Non-pigmented ciliary epithelial cell (primary cell): Measurements from ENCODE around the gene SUPT6H.
A peak's percentile ranks its signal among the peaks of the same experiment; 100 is the strongest.

Experiments
- DNase-seq: peaks from one replicate; pipeline ENCODE4 v3.0.0-alpha.2; 2010; ENCODE audit warnings: low read depth

Gene SUPT6H

DNA sequence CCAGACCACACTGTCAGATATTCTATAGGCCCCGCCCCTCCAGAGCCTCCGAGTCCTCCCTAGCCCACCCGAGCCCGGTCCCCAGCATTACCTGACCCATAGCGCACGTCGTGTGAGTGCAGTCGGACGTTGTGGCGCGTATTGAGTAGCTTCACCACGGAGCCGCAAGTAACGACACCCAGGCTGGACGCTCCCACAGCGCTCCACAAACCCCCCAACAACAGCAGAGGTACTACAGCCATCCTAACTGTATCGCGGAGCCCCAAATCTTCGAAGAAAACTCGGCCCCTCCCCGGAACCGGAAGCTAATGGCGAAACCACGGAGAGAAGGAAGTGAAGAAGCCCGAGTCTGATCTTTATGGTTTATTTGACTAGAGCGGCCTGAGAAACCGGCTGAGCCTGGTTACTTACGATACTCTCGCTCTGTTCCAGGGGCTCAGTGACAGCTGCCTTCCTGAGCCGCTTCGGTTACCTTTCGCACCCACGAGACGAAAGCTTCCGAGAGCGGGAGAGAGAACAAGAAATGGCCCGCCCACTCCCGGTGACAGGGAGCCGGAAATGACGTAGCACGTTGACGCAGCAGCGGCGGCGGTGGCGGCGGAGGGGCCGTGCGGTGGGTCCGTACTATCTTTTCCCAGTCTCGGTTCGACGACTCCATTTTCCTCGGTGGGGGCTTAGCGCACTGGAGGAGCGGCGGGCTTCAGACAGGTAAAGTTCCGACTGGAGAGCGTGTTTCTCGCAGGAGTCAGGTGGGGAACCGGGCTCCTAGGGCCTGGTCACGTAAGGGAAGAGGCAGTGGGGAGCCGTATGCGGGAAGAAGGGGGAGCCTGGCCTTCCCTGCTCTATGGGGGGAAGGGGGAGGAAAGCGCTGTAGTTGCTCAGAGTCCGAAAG lies at the start of gene SUPT6H, which contains the start of gene SDF2:
TSS of gene SUPT6H (plus strand) at position 571 of the 892 bp plus-strand sequence. CDS start 11,197 bp downstream, outside the sequence.
TSS of gene SDF2 (minus strand) at position 272 of the 892 bp plus-strand sequence. CDS start at position 242, 30 bp downstream.
- DNase-seq, result no peak

DNA sequence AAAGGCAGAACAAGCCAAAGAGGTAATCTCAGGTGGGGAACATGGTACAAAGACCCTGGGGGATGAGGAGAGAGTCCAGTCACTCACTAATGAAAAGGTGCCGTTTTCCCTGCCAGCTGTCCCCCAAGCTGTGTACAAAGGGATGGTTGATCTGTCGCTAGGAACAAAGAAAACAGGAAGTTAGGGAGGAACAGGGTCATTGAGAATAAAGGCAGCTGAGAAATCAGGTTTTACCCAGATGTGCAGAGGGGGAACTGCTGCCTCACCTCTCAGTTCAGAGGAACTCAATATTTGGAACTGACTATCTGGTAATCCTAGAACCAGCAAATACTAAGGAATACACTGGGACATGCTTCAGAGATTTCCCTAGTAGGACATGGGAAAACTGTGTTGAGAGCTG lies 49.5 kb upstream of the SUPT6H start:
- no peak for DNase-seq

- DNase-seq, result peak; percentile 4
These were observed 48.8 kb upstream of the SUPT6H start for GRCh38 chr17:28612936-28613872.

- DNase-seq, result no peak
These were observed 48.0 kb upstream of the SUPT6H start, which contains the start of gene RSKR for GRCh38 chr17:28613931-28614381. RSKR (minus strand) TSS chr17:28614185; CDS start chr17:28614161, 24 bp downstream.

DNA sequence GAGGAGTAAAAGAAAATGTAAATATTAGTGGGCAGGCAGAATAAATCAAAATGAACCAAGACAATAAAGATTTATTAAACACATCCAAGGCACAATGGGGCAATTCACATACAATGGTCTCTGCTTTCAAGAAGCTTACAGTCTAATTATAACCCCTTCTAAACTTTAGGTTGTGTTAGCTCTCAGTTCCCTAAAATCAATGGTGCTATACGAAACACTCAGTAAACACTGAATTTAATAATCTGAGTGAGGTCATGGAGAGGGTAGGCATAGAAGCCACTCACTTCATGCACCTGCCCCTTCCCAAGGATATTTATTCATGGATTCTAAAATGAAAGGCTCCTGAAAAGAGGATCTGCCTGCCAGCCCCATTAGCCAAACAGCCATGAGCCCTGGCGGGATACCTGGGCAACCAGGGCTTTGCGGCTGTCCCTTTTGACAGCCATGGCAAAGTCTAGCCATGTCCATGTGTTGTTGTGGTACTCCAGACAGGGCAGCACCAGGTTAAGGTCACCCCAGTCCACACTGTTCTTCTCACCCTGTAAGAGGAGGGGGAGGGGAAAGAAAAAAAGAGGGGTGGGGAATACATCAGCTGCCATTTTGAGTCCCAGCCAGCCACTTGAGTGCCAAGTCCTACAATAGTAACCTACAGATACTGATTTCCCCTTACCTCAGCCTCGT lies 46.6 kb upstream of the SUPT6H start:
- no peak for DNase-seq

GRCh38 chr17:28616281-28616680 lies 45.7 kb upstream of the SUPT6H start:
- DNase-seq, result no peak

GRCh38 chr17:28618464-28618863 lies 43.5 kb upstream of the SUPT6H start:
- no peak for DNase-seq

DNA sequence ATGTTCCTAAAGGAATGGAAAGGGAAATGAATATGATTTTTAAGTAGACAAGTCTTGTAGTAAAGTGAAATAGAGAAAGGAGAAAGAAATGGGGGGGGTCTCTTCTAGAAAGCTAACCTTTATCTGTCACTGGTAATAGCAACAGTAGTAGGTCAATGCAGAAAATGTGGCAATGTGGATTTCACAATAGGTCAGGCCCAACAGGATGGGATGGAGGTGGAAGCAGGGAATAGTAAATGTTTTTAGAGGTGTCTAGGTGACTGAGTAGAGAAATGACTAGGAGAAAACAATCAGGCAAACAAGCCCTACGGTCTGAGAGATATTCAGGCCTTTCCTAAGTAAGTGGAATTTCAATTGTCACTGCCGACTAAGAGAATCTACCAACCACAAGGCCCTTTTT lies 42.0 kb upstream of the SUPT6H start:
- no peak for DNase-seq

DNA sequence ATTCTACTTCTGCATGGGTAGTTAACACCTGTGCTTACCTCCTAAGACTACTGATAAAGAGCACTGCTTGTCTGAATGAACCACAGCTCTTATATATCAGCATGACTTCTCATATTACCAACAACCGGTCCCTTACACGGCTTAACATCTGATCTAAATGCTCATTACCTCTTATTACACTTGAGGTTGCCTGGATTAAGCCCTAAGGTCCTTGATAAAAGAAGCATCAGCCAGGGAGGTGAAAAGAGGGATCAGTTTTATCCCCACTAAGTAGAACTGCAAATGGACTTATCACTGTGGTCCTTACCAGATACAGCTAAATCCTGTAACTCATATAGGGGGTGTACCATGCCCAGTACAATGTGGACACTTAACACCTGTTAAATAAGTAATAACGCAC lies 39.8 kb upstream of the SUPT6H start:
- DNase-seq, result no peak

GRCh38 chr17:28623696-28624095 lies 38.3 kb upstream of the SUPT6H start:
- DNase-seq, result no peak

DNA sequence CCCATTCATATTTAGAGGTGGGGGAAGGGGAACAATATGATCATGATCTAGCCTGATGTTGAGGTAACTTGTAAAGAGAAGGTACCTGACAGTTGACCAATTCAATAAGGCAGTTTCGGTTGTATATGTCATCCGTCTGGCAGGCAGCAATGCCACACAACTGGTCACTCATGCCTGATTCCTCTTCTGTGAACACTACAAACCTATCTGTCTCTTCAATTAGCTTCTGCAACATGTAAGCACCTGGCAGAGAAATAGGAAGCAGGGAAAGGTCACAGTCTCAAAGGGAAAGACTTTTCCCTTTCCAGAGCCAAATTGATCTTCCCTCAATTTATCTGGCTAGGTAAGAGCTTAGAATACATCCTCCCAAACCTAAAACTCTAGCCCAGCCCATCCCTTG lies 37.9 kb upstream of the SUPT6H start:
- DNase-seq, result no peak

GRCh38 chr17:28626818-28627217 lies 35.2 kb upstream of the SUPT6H start:
- DNase-seq, result no peak

DNA sequence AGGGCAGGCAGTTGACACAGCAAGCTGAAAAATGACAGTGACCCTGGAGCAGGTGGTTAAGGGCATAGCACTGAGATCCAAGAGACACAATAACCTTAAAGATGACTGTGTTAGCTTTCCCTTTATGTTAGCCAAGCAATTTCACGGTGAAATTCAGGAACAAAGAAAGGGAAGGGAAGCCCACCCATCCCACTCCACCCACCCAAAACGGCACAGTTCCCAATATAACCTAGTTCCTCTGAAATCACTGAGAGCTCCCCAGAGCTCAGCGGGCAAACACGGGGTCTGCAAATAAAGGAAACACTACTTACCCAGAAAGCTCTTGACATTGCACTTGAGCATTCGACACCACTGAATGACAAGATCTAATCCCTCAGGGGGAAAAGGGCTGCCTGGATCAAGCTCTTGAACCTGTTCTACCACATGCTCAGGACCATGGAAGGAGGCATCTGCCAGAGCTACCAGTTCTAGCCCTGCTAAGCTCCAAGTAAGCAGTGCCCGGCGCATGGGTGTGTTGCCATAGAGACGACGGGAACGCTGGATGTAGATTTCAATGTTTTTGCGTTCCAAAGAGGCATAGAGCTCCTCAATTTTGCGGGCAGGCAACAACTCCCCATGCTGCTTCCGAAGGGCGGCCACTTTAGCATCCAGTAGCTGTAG lies 27.7 kb upstream of the SUPT6H start:
- no peak for DNase-seq

DNA sequence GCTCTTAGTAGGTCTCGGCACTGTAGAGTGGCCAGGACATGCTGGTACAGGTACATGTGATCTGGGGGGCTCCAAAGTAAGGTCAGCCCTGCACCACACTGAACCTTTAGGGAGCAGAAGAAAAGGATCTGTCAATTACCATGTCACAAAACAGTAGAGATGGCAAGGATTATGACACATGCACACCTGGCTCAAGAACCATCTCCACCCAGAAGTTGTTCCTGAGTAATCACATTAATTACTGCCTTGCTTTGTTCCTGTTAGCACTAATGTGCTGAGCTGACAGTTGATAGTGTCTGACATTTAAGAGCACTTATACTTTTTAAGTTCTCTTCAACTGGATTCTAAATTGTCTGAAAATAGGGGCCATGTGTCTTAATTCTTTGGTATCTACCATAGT lies 26.5 kb upstream of the SUPT6H start:
- DNase-seq, result no peak

GRCh38 chr17:28641579-28641978 lies 20.4 kb upstream of the SUPT6H start:
- no peak for DNase-seq

DNA sequence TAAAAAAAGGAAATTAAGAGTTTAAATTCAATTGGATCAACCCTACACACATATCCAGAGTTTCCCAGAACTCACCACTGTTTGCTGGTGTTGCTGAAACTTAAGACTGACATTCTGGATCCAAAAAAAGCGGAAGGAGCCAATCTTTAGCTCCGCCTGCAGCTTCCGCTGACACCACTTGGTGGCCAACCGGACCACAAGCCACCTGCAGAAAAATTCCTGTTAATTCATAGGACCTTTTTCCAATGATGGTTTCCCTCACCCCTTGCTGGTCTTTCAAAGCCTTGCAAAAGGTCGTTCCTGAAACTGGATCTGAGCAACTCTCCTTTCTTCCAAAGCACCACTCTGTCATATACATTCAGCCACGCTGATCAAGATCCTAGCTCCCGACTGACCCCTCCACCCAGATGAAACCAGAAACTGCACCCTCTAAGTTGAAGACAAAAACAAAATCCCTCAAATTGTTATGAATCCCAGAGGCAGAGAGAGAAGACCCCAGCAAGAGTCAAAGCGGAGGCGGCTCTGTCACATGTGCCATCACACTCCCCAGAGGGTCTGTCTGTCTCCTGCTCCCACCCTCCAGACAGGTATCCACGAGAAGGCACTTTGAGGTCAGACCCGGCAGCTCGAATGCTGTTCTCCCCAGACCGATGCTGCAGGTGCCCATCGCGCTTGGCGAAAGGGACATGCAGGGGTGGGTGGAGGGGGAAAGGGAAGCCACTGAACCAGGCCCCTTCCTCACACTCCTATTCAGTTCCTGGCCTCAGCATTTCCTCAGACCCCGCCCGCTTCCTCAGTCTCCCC lies 17.8 kb upstream of the SUPT6H start:
- DNase-seq, result no peak

DNA sequence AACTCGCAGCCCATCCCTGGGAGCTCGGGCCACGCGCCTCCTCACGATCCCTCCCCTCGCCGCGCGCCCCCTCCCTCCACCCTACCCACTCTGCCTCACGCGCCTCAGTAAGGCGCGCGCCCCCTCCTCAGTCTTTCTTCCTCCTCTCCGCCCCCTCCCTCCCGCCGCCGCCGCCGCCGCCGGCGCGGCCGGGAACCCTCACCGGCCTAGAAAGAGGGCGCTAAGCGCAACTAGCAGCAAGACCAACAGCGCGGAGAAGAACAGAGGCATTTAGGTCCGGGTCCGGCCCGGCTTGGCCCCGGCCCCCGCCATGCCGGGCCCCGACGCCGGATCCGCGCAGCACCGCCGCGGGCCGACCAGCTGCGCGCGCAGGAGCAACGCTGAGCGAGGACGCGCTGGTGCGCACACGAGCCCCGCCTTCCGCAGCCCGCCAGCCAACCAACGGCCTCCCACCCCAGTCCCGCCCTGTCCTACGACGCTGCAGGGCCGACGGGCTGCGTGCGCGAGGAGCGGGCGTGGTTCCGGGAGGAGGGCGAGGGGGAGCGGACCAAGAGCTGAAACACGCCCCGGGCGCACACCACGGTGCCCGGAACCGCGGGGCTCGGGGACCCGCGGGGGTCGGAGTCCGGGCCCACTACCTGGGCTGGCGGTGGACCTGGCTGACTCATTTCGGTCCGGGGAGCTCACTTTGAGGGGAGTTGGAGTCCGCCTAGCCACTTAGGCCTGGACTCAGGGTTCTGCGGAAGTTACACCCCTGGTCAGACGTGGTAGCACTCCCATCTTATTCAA lies 17.0 kb upstream of the SUPT6H start, which contains the start of gene BLTP2:
TSS of gene BLTP2 (minus strand) at position 372 of the 789 bp plus-strand sequence. CDS start at position 270, 102 bp downstream.
- DNase-seq, result peak; percentile 64

- no peak for DNase-seq
These were observed 16.4 kb upstream of the SUPT6H start for GRCh38 chr17:28645576-28645939.

GRCh38 chr17:28646039-28646754 lies 15.8 kb upstream of the SUPT6H start:
- DNase-seq, result no peak
